NCI-H2029 (cell line): ENCODE data around the gene SRGAP2B.
"Not testable (repeated sequence)": the region's sequence is repeated elsewhere in the genome, so short reads cannot be mapped to it uniquely, and the experiment has no call there.

Experiments
- DNase-seq: peaks from one replicate; lab custom pipeline; 2025; lab: John Stamatoyannopoulos, UW

The SRGAP2B gene

GRCh38 chr1:144894454-144895201, 200.5 kb downstream of the SRGAP2B start:
- not testable (repeated sequence) for DNase-seq

GRCh38 chr1:144893710-144894438, 201.3 kb downstream of the SRGAP2B start:
- not testable (repeated sequence) for DNase-seq

GRCh38 chr1:144893062-144893461, 202.1 kb downstream of the SRGAP2B start:
- not testable (repeated sequence) for DNase-seq

GRCh38 chr1:144889450-144890115, 205.5 kb downstream of the SRGAP2B start:
- not testable (repeated sequence) for DNase-seq

DNA sequence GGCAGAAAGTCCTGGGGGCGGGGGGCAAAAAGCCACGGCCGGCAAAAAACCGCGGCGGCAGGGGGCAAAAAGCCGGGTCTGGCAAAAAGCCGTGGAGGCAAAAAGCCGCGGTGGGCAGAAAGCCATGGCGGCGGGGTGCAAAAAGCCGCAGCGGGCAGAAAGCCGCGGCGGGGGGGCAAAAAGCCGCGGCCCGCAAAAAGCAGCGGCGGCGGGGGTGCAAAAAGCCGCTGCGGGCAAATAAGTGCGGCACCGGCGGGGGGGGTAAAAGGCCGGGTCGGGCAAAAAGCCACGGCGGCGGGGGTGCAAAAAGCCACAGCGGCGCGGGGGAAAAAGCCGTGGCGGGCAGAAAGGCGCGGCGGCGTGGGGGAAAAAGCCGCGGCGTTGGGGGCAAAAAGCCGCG, 212.1 kb downstream of the SRGAP2B start:
- not testable (repeated sequence) for DNase-seq

DNA sequence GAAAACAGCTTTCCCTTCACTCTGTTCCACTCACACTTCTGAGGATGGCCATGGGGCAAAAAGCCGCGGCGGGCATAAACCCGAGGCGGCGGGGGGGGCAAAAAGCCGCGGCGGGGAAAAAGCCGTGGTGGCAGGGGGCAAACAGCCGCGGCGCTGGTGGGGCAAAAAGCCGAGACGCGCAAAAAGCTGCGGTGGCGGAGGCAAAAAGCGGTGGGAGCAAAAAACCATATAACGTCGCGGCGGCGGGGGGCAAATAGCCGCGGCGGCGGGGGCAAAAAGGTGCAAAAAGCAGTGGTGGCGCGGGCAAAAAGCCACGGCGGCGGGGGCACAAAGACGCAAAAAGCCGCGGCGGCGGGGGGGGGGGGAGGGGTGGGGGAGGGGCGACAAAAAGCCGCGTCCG, 212.8 kb downstream of the SRGAP2B start:
- not testable (repeated sequence) for DNase-seq

DNA sequence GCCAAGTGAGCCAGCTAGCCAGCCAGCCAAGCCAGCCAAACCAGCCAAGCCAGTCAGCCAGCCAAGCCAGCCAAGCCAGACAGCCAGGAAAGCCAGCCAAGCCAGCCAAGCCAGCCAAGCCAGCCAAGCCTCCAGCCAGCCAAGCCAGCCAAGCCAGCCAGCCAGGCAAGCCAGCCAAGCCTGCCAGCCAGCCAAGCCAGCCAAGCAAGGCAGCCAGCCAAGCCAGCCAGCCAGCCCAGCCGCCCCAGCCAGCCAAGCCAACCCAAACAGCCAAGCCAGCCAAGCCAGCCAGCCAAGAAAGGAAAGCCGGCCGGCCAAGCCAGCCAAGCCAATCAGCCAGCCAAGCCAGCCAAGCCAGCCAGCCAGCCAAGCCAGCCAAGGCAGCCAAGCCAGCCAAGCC, 236.5 kb downstream of the SRGAP2B start:
- not testable (repeated sequence) for DNase-seq
